HepG2 (cell line): ENCODE measurements around the gene SRBD1. TPM values are rescaled to one million over a fixed set of nuclear protein-coding genes. Genes with fewer than 3 reads are reported as not detected.

Experiments used
- AGO2 ChIP-seq: fragments of 200-400 bp; formaldehyde crosslinking; optimal IDR thresholded peaks from 2 replicates; pipeline ENCODE3; 2017; ENCODE audit warnings: mild to moderate bottlenecking, low read depth, low read length, moderate library complexity
- CREB1 ChIP-seq, 2 experiments: fragments of 450-650 bp in 1 of 2; IDR thresholded peaks; 2 replicates each; pipeline ENCODE4 v1.6.1; 2016 to 2017; ENCODE audit warnings: control low read depth in 1 of 2, mild to moderate bottlenecking in 1 of 2, missing compliant biosample characterization in 1 of 2, missing genetic modification characterization in 1 of 2
- ETV5 ChIP-seq: IDR thresholded peaks from 2 replicates; pipeline ENCODE4 v1.6.1; 2018; ENCODE audit warnings: missing biosample characterization, missing genetic modification reagents, inconsistent platforms, borderline replicate concordance
- HNRNPUL1 ChIP-seq: fragments of 200-400 bp; formaldehyde crosslinking; IDR thresholded peaks from 2 replicates; pipeline ENCODE4 v1.6.1; 2017; ENCODE audit warnings: low read depth, mild to moderate bottlenecking, low read length, moderate library complexity
- KAT7 ChIP-seq: IDR thresholded peaks from 2 replicates; pipeline ENCODE4 v1.6.1; 2018; ENCODE audit warnings: borderline replicate concordance, missing compliant biosample characterization
- KDM5A ChIP-seq: fragments of 200-600 bp; sonication (generic); IDR thresholded peaks from 2 replicates; pipeline ENCODE4 v1.7.0; 2018; ENCODE audit warnings: antibody characterized with exemption, mild to moderate bottlenecking, low read length, borderline replicate concordance
- KLF13 ChIP-seq: sonication (generic); formaldehyde crosslinking; IDR thresholded peaks from 2 replicates; pipeline ENCODE4 v1.4.0; 2020; ENCODE audit warnings: mild to moderate bottlenecking, missing genetic modification reagents
- MAFF ChIP-seq: IDR thresholded peaks from 2 replicates; pipeline ENCODE4 v1.6.1; 2011; ENCODE audit warnings: low read depth, low read length, improper control_type of control experiment
- MEIS2 ChIP-seq: sonication (generic); formaldehyde crosslinking; IDR thresholded peaks from 2 replicates; pipeline ENCODE4 v1.9.0; 2021; ENCODE audit warnings: mild to moderate bottlenecking, missing genetic modification reagents
- NR2C2 ChIP-seq: sonication (generic); formaldehyde crosslinking; IDR thresholded peaks from 2 replicates; pipeline ENCODE4 v1.4.0; 2020; ENCODE audit warnings: missing genetic modification reagents, mild to moderate bottlenecking, moderate library complexity, borderline replicate concordance
- PPARG ChIP-seq: conservative IDR thresholded peaks from 2 replicates; pipeline ENCODE4 v1.6.1; 2016; ENCODE audit warnings: missing biosample characterization, missing genetic modification reagents
- RAD51 ChIP-seq: fragments of 450-650 bp; IDR thresholded peaks from 2 replicates; pipeline ENCODE4 v1.6.1; 2016; ENCODE audit warnings: borderline replicate concordance
- SP4 ChIP-seq: sonication (generic); formaldehyde crosslinking; IDR thresholded peaks from 2 replicates; pipeline ENCODE4 v1.8.1; 2023; ENCODE audit warnings: mild to moderate bottlenecking, missing genetic modification reagents
- ZNF547 ChIP-seq: sonication (generic); formaldehyde crosslinking; IDR thresholded peaks from 2 replicates; pipeline ENCODE4 v1.5.1; 2020; ENCODE audit warnings: mild to moderate bottlenecking, missing genetic modification reagents
- ZNF549 ChIP-seq: sonication (generic); formaldehyde crosslinking; IDR thresholded peaks from 2 replicates; pipeline ENCODE4 v1.5.0; 2020; ENCODE audit warnings: missing genetic modification reagents
- ZNF746 ChIP-seq: sonication (generic); formaldehyde crosslinking; IDR thresholded peaks from 2 replicates; pipeline ENCODE4 v1.8.0; 2022; ENCODE audit warnings: mild to moderate bottlenecking, missing genetic modification reagents
- ZNF75D ChIP-seq: sonication (generic); formaldehyde crosslinking; IDR thresholded peaks from 2 replicates; pipeline ENCODE4 v1.8.1; 2023; ENCODE audit warnings: missing genetic modification reagents, mild to moderate bottlenecking, borderline replicate concordance
- ZSCAN9 ChIP-seq: IDR thresholded peaks from 2 replicates; pipeline ENCODE4 v1.6.1; 2016; ENCODE audit warnings: borderline replicate concordance
- polyA plus RNA-seq, 8 experiments: library from polyadenylated mRNA; depleted of rRNA in 3 of 8; stranded (reverse) in 7 of 8; unstranded in 1 of 8; fragments of >200 nt; fragmentation: Illumina TruSeq in 4 of 8; extraction: Trizol in 4 of 8; gene quantifications; 2 replicates each; pipeline versions ENCODE4 v1.2.1 to v1.2.3, GENCODE V29; 2011 to 2016; ENCODE audit warnings: low read depth in 4 of 8, missing spikeins in 1 of 8, mixed read lengths in 1 of 8; ENCODE audit not compliant: insufficient read depth in 1 of 8
- total RNA-seq, 5 experiments: library from RNA; depleted of rRNA; stranded (reverse); fragments of >200 nt; fragmentation: Illumina TruSeq; extraction: Trizol; gene quantifications; 2 replicates each; pipeline ENCODE4 v1.2.3, GENCODE V29; 2016; ENCODE audit warnings: low read depth in 1 of 5
- TF ChIP-seq, protein P1 (sequence below): IDR thresholded peaks from 2 replicates; pipeline ENCODE4 v1.6.1; 2012; ENCODE audit warnings: inconsistent platforms
- TF ChIP-seq, protein P2 (sequence below): sonication (generic); formaldehyde crosslinking; IDR thresholded peaks from 2 replicates; pipeline ENCODE4 v1.8.1; 2022; ENCODE audit warnings: mild to moderate bottlenecking, missing genetic modification reagents
- TF ChIP-seq, protein P3 (sequence below): sonication (generic); formaldehyde crosslinking; IDR thresholded peaks from 2 replicates; pipeline ENCODE4 v1.8.0; 2022; ENCODE audit warnings: low read depth, missing genetic modification reagents
- TF ChIP-seq, protein P4 (sequence below): sonication (generic); formaldehyde crosslinking; IDR thresholded peaks from 2 replicates; pipeline ENCODE4 v1.4.0; 2020; ENCODE audit warnings: mild to moderate bottlenecking, missing genetic modification reagents, borderline replicate concordance

The SRBD1 gene
- total and polyA plus RNA-seq, 2 of the 13 experiments (the other 11 are each of a cell fraction or from before 2014, with no cell fraction given): 3.2 to 23.9 TPM

- TF ChIP-seq HNRNPUL1 (no peak), KAT7 (CRISPR knock-in tag) (peak; percentile 27), NR2C2 (CRISPR knock-in tag) (peak; percentile 83), ETV5 (CRISPR knock-in tag) (peak; percentile 24; the same call in 1 of the 2 replicates), SP4 (CRISPR knock-in tag) (no peak), ZSCAN9 (CRISPR knock-in tag) (no peak), ZNF75D (no peak), PPARG (no peak), AGO2 (peak; percentile 56), ZNF547 (no peak), KLF13 (CRISPR knock-in tag) (0 out of 2 replicates have a peak, but pooled peaks have one; percentile 13), CREB1 (IDR thresholded peaks at IDR 0.05) (no peak), CREB1 (CRISPR knock-in tag; IDR thresholded peaks at IDR 0.05) (no peak), ZNF746 (CRISPR knock-in tag) (no peak; the same call in 1 of the 2 replicates), RAD51 (0 out of 2 replicates have a peak, but pooled peaks have one; percentile 56), MEIS2 (CRISPR knock-in tag) (peak; percentile 56; the same call in 1 of the 2 replicates), ZNF549 (CRISPR knock-in tag) (0 out of 2 replicates have a peak, but pooled peaks have one; percentile 7), MAFF (no peak), KDM5A (0 out of 2 replicates have a peak, but pooled peaks have one; percentile 8)
- TF ChIP-seq, protein P1, sequence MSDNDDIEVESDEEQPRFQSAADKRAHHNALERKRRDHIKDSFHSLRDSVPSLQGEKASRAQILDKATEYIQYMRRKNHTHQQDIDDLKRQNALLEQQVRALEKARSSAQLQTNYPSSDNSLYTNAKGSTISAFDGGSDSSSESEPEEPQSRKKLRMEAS: peak; percentile 78
- TF ChIP-seq, protein P2, sequence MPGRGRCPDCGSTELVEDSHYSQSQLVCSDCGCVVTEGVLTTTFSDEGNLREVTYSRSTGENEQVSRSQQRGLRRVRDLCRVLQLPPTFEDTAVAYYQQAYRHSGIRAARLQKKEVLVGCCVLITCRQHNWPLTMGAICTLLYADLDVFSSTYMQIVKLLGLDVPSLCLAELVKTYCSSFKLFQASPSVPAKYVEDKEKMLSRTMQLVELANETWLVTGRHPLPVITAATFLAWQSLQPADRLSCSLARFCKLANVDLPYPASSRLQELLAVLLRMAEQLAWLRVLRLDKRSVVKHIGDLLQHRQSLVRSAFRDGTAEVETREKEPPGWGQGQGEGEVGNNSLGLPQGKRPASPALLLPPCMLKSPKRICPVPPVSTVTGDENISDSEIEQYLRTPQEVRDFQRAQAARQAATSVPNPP: no peak
- TF ChIP-seq, protein P3, sequence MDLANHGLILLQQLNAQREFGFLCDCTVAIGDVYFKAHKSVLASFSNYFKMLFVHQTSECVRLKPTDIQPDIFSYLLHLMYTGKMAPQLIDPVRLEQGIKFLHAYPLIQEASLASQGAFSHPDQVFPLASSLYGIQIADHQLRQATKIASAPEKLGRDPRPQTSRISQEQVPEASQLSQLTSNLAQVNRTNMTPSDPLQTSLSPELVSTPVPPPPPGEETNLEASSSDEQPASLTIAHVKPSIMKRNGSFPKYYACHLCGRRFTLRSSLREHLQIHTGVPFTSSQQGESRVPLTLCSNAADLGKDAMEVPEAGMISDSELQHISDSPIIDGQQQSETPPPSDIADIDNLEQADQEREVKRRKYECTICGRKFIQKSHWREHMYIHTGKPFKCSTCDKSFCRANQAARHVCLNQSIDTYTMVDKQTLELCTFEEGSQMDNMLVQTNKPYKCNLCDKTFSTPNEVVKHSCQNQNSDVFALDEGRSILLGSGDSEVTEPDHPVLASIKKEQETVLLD: no peak
- TF ChIP-seq, protein P4, sequence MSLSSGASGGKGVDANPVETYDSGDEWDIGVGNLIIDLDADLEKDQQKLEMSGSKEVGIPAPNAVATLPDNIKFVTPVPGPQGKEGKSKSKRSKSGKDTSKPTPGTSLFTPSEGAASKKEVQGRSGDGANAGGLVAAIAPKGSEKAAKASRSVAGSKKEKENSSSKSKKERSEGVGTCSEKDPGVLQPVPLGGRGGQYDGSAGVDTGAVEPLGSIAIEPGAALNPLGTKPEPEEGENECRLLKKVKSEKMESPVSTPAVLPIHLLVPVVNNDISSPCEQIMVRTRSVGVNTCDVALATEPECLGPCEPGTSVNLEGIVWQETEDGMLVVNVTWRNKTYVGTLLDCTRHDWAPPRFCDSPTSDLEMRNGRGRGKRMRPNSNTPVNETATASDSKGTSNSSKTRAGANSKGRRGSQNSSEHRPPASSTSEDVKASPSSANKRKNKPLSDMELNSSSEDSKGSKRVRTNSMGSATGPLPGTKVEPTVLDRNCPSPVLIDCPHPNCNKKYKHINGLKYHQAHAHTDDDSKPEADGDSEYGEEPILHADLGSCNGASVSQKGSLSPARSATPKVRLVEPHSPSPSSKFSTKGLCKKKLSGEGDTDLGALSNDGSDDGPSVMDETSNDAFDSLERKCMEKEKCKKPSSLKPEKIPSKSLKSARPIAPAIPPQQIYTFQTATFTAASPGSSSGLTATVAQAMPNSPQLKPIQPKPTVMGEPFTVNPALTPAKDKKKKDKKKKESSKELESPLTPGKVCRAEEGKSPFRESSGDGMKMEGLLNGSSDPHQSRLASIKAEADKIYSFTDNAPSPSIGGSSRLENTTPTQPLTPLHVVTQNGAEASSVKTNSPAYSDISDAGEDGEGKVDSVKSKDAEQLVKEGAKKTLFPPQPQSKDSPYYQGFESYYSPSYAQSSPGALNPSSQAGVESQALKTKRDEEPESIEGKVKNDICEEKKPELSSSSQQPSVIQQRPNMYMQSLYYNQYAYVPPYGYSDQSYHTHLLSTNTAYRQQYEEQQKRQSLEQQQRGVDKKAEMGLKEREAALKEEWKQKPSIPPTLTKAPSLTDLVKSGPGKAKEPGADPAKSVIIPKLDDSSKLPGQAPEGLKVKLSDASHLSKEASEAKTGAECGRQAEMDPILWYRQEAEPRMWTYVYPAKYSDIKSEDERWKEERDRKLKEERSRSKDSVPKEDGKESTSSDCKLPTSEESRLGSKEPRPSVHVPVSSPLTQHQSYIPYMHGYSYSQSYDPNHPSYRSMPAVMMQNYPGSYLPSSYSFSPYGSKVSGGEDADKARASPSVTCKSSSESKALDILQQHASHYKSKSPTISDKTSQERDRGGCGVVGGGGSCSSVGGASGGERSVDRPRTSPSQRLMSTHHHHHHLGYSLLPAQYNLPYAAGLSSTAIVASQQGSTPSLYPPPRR: 0 out of 2 replicates have a peak, but pooled peaks have one; percentile 13
These were observed 39.1 kb upstream of the SRBD1 start (continued) for GRCh38 chr2:45649858-45650811.
